Activated CD4-positive, alpha-beta T cell treated with anti-CD3 and anti-CD28 coated beads, Interleukin-2, Interleukin-4, amounts not matched to agents 100 ng/mL and 50 ng/mL, durations not matched to agents 16 hours and 8 hours (primary cell): ENCODE measurements around the gene CLMN.

Experiments
- DNase-seq: peaks from one replicate; pipeline ENCODE4 v3.0.0-alpha.2; 2020; ENCODE audit warnings: low spot score

CLMN gene

DNA sequence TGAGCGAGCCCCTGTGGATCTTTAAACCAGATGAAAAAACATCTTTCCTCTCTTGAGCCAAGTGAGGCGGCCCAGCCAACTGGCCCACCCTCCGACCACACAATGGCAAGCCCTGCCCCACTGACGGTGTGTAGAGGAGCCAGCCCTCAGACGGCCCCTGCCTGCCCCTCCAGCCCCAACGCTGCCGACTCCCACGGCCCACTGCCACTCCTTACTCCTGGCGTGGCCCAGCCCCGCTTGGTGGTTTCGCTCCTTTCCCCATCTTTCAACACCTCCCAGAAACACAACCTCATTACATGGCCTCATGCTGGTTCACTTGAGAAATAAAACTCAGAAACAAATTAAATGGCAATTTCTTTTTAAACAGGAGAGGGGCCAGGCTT lies 81.8 kb downstream of the CLMN start:
- no peak for DNase-seq

DNA sequence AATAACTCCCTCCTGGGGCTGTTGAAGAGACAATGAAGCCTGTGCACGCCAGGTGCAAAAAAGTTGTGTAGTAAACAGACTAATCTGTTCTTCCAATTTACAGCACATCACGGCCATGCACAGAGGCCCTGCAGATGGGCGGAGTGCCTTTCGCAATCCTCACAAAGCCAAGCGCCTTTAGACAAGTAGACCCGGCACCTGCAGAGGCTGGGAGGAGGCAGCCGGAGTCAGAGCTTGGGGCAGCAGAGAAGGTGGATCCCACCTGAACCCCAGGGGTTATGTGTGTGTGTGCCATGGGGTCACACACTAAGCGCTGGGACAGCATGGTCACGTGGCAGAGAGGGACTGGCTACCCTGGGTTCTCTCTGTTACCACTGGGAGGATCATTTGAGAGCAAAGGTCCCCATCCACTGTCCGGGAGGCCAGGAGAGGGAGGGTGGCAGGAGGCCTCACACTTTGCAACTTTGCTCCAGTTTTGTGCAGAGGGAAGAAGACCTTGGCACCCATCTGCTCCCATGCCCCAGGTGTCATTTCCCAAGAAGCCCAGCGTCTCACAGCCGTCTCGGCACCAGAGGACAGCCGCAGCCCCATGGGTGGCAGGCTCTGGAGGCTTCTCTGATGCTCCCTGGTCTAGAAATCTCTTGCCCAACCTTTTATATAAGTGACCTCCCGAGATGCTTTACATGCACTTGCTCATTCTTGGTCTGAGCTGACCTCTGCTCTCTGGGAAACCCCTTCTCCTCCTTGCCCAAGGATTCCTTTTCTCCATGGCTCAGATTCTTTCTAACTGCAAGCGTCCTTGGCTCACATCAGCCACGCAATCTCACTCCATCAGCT lies 82.4 kb downstream of the CLMN start:
- DNase-seq = no peak

DNA sequence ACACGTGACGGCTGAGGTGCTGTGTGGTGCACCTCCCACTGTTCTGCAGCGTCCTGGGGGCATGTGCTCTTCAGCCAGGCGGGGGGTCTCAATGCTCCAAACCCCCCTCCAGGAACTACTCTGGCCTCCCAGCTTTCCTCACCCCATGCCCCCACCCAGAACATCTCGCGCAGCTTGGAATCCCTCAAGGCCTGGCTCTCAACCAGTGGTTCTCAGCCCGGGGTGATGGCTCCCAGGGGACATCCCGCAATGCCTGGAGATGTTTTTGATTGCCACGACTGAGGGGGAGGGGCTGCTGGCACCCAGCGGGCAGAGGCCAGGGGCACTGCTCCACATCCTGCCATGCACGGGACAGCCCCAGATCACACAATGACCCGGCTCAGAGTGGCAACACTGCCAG lies 83.5 kb downstream of the CLMN start:
- no peak for DNase-seq

DNA sequence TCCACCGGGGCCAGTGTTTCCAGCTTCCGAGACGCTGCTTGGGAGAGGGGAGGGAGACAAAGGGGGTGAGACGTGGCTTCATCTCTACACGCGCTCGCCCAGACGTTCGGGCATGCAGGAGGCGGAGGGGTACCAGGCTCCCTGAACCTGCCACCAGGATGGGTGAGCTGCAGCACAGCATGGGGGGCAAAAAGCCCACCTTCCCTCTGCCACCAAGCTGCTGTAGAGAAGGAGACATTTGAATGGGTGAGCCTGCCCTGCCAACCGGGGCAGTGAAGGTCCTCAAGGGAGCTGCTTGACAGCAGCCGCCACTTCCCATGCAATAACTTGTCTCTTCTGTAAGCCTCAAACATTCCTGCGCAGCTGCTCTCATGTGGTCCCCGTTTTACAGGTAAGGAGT lies 83.9 kb downstream of the CLMN start:
- DNase-seq = no peak

DNA sequence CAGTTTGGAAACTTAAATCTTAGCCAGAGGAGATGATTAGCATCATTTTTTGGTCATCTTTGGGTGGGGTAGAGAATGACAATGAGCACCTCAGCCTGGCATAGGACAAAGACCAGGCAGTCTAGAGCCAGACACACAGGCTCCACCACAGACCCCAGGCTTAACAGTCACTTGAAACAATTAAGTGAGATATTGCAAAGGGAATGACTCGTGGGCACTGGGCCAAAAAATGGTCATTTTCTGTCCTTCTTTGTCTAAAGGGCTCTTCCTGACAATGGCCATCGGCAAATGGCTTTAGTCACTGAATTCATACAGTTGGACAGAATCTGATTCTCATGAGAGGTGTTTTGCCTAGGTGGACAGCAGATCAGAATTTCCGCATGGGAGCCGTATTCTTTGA lies 84.4 kb downstream of the CLMN start:
- DNase-seq = no peak

DNA sequence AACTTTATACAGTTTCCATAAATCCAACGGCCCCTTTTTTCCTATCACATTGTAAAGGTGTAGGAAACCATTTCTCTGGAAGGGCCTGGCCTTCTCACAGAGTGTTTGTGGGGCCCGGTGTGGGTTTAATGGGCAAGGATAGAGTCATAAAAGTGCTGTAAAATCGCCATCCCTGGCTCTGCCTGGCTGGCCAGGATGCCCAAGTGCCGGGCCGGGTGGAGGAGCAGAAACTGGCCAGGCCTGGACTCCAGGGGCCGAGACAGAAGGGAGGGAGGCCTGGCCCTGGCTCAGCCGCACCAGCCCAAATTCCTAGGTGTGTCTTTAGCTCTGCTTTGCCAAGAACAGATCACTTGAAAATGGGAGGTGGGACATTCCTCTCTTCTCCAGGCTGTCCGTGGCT lies 85.3 kb downstream of the CLMN start:
- DNase-seq = no peak

DNA sequence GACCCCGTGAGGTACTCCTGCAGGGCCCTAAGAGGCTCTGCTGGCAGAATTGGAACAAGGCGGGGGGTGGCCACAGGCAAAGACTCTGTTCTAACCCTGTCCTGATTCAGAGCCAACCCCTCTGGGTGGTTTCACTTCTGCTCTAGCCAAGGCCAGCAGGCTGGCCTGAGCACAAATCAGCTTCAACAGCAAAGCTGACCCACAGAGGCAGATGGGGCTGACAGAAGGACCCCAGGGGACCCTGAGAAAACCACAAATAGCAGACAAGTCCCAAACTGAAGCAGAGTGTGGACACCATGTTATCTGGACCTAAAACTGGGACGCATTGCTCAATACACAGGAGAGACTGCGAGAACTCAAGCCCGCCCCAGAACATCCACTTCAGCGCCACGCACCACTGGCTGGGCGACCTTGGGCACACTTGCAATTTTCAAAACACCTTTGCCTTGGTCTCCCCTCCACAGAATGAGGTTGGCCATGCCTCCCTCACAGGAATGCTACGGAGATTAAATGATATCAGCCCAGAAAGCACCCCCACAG lies 85.9 kb downstream of the CLMN start:
- DNase-seq = no peak

DNA sequence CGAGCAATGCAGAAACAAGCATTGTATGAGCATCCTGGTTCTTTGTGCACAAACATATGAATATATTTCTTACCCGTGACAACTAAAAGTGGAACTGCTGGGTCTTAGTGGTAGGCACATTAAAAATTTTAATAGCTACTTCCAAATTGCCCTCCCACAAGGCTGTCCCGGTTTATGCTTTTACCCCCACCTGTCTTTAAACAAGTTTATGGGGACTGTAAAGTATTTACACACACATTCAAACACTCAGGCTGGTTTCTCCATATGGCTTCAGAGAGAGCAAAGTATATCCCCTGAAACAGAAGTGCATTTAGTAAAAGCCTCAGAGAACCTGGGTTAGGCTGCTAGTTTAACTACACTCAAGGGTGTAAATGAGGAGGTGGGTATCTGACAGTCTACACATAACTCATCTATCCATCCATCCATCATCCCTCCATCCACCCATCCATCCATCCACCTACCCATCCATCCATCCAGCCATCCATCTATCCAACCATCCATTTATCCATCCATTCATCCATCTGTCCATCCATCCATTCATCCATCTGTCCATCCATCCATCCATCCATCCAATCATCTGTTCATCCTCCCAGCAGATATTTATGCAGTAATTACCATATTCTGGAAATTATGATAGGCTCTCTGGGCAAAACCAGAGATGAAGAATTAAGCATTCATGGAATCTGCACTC lies 86.7 kb downstream of the CLMN start:
- no peak for DNase-seq

DNA sequence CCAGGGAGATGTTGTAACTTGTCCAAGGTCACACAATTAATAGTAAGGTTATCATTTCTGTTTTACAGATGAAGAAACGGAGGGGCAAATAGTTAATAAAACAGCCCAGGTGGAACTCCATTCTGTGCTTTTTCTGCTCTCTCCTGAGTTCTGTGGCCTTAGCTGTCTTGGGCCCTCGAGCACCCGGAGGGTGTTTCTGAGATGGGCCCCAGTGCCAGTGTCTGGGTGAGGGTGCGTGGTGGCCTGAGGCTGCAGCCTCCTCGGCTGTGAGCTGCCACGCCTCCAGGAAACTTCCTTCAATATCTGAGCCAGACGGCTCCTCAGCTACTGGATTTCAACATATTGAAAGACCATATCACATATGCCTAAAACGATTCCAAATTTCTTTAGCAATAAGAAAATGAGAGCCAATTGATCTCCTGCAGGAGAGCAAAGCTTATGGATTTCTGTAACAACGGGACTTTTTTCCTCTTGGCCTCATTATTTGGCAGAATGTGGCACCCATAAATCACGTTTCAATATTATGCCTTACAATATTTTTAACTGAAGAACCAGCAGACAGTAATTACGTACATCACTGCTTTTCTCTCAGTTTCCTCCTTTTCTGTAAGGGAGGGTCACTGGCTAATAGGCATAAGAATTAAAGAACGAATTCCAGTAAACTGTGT lies 87.6 kb downstream of the CLMN start:
- no peak for DNase-seq

DNA sequence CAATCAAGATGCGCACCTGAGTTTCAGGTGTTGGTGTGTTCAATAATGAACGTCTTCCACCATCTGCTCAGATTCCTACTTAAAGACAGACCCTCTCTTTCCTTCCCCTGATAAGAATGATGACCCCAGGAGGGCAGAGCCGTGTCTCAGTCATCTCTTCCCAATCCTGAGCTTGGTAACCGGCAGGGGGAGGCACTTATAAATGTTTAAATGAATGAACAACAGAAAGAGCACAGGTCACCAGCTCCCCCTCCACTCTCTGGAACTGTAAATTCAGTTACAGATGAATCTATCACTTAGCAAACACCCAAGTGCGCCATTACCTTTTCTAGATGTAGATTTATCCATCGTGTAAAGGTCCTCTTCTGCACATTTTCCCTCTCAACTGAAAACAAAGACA lies 90.0 kb downstream of the CLMN start:
- no peak for DNase-seq

DNA sequence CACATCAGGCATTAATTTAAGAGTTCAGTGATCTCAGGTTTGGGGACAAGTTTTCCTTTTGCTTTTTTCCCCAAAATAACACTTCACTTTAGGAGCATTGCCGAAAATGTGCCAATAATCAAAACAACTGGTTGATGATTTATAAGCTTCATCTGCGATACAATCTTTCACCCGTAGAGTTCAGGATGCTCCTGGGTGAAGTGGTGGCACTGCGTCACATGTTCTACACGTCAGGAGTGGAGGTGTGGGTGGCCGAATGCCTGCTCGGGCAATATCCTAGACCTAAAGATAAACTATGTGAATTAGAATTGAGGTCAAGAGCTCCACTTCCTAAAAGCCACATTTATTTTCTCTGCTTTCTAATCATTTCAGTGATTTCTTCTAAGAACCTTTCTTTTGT lies 91.5 kb downstream of the CLMN start:
- DNase-seq = no peak

DNA sequence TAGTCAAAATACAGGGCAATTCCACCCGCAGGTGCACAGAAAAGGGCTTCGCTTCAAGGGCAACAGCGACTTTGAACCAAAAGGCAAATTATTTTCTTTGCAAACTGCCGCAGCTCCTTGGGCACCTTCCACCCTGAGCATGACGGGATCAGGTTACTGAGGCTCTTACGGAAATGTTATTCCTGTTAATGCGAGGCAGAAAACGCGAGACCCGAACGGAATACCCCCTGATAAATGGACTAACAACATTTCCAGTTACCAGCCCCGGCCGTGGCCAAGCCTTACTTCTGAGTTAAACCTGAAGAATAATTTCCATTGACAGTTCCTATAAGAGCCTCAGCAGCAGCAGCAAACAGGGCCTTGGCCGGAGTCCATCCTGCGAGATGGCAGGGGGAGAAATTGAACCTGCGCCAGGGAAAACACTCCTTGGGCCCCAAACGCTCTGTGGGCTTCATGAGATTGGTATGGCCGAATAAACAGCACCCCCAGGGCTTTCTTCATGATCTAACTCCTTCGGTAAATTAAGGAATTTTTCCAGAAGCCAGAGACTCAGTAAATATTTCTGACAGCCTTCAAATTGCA lies 92.3 kb downstream of the CLMN start:
- DNase-seq = no peak

DNA sequence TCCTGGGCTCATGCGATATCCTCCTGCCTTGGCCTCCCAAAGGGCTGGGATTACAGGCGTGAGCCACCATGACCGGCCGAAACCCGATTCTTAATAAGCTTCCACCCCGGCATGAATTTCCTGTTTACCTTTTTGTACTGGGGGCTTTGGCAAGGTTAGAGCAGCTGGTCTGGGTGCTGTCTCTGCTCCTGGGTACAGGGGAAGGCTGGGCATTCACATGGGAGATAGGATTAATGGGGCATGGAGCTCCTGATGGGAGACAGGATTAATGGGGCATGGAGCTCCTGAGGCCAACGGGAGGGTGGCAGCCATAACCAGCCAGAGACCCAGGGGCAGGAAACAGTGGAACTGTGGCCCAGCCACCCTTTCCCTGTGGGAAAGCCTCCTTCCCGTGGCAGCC lies 92.9 kb downstream of the CLMN start:
- no peak for DNase-seq

DNA sequence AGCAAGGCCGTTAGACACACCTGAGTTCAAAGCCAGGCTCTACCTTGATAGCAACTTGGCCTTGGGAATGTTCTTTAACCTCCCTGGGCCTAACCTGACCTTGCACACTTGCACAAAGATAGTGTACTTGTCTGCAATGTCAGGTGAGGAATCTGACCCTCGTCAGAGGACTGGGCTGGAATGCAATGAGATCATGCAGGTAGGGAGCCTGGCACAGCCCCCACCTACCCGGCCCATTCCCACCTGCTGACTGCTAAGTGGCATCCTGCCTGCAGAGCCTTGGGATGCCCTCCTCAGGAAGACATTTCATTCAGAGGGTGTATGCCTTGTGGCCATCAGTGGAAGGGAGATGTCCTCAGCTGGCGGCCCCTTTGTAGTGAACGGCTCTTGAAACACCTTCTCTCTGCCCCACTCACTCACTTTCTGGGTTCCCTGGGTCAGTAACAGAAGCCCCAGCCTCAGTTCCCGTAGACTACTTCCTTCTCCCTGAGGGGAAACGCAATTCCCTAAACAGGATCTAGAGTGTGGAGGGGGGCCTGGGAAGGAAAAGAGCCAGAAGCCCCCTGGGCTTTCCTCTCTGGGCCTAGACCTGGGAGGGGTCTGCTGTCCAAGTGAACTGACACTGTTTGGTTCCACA lies 94.3 kb downstream of the CLMN start:
- no peak for DNase-seq

DNA sequence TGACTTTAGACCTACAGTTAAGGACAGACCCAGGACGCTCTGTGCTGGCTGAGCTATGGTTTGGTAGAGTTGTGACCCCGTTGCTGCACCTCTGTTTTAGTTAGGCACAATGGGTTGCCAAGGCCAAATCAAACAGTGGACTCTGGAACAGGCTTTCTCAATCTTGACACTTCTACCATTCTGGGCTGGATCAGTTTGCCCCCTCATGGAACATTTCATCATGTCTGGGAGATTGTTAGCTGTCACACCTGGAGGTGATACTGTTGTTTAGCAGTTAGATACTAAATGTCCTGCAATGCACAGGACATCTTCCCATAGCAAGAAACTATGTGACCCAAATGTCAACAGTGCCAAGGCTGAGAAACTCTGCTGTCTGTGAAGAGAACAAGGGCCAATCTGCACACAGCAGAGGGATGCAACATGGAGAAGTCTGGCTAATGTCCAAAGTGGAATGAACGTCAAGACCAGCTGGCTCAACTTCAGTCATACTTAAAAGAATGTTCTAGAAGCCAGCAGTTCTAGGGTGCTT lies 96.8 kb downstream of the CLMN start:
- DNase-seq = no peak

DNA sequence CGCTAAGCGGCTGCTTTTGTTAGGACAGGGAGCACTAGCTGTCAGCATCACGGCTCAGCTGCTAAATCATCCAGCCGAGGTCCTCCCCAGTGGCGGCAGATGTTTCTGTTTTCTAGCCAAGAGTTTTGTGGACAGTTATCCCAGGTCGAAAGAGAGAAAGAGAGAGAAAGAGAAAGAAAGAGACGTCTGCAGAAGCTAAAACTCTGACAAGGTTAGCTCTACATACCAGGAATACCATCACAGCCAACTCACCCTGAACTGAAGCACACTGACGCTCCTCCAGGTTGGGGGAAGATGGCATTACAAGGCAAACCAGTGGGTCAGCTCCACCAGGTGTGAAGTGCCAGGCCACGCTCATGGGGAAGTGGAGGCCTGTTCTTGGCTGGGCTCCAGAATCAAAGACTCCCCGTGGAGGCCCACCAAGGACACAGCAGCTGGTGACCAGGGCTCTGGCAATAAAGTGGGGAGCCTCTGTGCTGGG lies 97.5 kb downstream of the CLMN start:
- no peak for DNase-seq

DNA sequence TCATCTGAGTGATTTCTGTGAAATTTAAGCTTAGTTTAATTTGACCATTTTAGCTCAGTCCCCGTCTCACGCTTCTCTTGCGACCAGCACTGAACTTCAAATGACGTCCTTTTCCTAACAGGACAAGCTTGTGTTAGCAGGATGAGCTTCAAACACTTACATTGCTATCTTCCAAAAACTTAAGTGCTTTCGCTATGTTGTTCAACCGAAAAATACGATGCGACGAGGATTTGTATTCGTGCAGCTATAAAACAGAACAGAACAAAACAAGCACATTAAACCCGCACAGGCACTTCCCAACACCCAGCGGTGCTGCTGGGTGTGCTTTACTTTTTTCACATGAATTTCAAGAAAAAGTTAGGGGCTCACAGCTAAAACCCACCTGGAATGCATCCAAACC lies 98.2 kb downstream of the CLMN start:
- DNase-seq = no peak

DNA sequence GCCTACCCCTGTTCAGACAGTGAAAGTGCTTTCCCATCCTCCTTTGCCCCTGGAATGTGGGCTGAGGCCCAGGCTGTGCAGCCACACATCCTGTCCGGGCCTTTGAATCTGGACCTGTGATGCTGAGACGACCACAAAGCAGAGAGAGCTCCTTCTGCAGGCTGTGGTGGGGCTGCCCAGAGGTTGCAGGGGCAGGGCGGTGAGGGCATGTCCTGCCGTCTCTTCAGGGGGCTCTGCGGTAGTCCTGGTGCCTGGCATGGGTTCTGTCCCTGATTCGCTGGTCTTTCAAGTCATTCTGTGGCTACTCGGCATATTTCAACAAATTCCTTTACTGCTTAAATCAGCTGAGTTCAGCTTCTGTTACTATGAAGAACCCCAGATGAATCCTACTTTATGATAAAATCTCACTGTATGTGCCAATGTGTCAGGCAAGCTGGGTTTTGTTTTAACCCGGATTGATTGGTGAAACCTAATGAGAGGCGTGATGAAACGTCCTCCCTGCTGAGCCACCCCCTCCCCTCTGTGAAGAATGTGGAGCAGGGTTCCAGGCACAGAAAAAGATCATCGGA lies 99.0 kb downstream of the CLMN start:
- DNase-seq = no peak

DNA sequence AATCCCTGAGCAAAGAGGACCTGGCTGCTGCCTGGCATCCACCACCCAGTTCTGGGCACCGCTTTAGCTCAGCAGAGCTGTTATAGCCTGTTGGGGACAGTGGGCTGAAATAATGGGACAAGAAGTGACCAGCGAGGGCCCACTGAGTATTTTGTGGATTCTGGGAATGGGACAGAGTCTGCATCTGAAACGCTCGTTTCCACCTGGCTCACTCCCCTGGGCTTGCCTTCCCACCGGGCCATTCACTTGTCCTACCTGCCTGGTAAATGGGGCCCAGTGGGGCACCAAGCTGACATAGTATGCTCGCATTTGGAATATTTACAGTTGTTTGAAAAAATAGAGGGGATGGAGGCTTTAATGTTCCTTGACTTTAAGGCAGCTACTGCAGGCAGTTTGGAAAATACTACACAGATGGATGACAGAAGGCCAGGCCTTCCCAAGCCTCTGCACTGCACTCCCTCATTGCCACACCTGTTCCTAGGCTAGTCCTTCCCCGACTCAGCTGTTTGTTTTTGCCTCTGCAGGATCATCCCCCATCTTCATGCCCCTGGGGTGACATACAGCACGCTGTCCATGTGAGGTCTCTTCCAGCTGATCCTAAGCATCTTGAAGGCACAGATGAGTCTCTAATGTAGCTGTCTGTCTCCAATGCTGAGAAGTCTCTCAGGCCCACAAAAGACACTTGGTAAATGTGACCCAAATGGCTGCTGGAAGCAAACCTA lies 101.1 kb downstream of the CLMN start:
- DNase-seq = no peak

DNA sequence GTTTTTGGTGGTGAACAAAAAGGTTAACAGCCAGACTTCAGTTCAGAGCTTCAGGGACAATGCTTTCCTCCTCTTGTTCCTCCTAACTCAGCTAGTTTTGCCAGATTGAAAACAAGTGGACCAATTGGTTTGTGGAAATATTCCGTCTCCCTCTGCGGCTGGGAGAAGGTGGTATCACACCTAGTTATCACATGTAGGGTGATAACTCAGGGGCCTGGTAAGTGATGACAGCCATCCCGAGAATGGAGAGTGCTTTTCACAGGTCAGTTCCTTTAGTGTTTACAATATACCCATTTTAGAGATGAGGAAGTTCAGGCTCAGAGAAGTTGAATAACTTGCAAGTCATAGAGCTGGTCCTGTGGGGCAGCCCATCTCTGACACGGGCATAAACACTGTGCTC lies 101.7 kb downstream of the CLMN start:
- no peak for DNase-seq
